H9 (cell line): ENCODE measurements around the gene TRPM2. TPM values are rescaled to one million over a fixed set of nuclear protein-coding genes. Genes with fewer than 3 reads are reported as not detected.

ENCODE experiments used
- DNase-seq: peaks from one replicate; pipeline ENCODE4 v3.0.0-alpha.2; 2017
- H2AFZ ChIP-seq: one replicate; pipeline ENCODE4 v1.6.1; 2013; ENCODE audit warnings: mild to moderate bottlenecking, low read length, control low read depth, moderate library complexity
- H2AK5ac ChIP-seq: 2 replicates; pipeline ENCODE4 v1.6.1; 2013; ENCODE audit warnings: low read length, control low read depth, mixed read lengths; ENCODE audit not compliant: insufficient read length
- H2BK120ac ChIP-seq: one replicate; pipeline ENCODE4 v1.6.1; 2013; ENCODE audit warnings: low read depth, mild to moderate bottlenecking, low read length, control low read depth, inconsistent platforms; ENCODE audit not compliant: poor library complexity, severe bottlenecking
- H2BK12ac ChIP-seq: 2 replicates; pipeline ENCODE4 v1.6.1; 2013; ENCODE audit warnings: low read length, control low read depth, mixed read lengths, low read depth; ENCODE audit not compliant: insufficient read length
- H2BK15ac ChIP-seq: 2 replicates; pipeline ENCODE4 v1.6.1; 2013; ENCODE audit warnings: low read depth, low read length, control low read depth
- H2BK20ac ChIP-seq: one replicate; pipeline ENCODE4 v1.6.1; 2013; ENCODE audit warnings: low read depth, mild to moderate bottlenecking, low read length, control low read depth, inconsistent platforms; ENCODE audit not compliant: poor library complexity, severe bottlenecking
- H2BK5ac ChIP-seq: 2 replicates; pipeline ENCODE4 v1.6.1; 2013; ENCODE audit warnings: low read length, control low read depth, mixed read lengths; ENCODE audit not compliant: insufficient read length
- H3K14ac ChIP-seq: 2 replicates; pipeline ENCODE4 v1.6.1; 2013; ENCODE audit warnings: low read length, control low read depth; ENCODE audit not compliant: insufficient read depth
- H3K18ac ChIP-seq: 2 replicates; pipeline ENCODE4 v1.6.1; 2013; ENCODE audit warnings: low read depth, mild to moderate bottlenecking, mixed read lengths, low read length, control low read depth; ENCODE audit not compliant: insufficient read length
- H3K23ac ChIP-seq: 2 replicates; pipeline ENCODE4 v1.6.1; 2013; ENCODE audit warnings: low read length, control low read depth, mixed read lengths, low read depth; ENCODE audit not compliant: insufficient read length
- H3K23me2 ChIP-seq: 2 replicates; pipeline ENCODE4 v1.6.1; 2013; ENCODE audit warnings: low read depth, mild to moderate bottlenecking, mixed read lengths, low read length, control low read depth; ENCODE audit not compliant: insufficient read length, poor library complexity, severe bottlenecking
- H3K27ac ChIP-seq: 2 replicates; pipeline ENCODE4 v1.5.1; 2013; ENCODE audit warnings: low read length, control low read depth, mixed read lengths, low read depth; ENCODE audit not compliant: insufficient read length
- H3K27me3 ChIP-seq: 2 replicates; pipeline ENCODE4 v1.6.1; 2013; ENCODE audit warnings: low read length, control low read depth, inconsistent platforms; ENCODE audit not compliant: insufficient read depth
- H3K4ac ChIP-seq: 2 replicates; pipeline ENCODE4 v1.6.1; 2013; ENCODE audit warnings: low read depth, mild to moderate bottlenecking, control low read depth, inconsistent platforms, low read length, moderate library complexity
- H3K4me1 ChIP-seq: 2 replicates; pipeline ENCODE4 v1.6.1; 2013; ENCODE audit warnings: low read length, control low read depth, inconsistent platforms; ENCODE audit not compliant: insufficient read depth
- H3K4me2 ChIP-seq: 2 replicates; pipeline ENCODE4 v1.6.1; 2013; ENCODE audit warnings: low read length, control low read depth, mixed read lengths; ENCODE audit not compliant: insufficient read length, insufficient read depth
- H3K56ac ChIP-seq: 2 replicates; pipeline ENCODE4 v1.6.1; 2013; ENCODE audit warnings: low read depth, mild to moderate bottlenecking, mixed read lengths, low read length, control low read depth; ENCODE audit not compliant: insufficient read length
- H3K79me1 ChIP-seq: 2 replicates; pipeline ENCODE4 v1.6.1; 2013; ENCODE audit warnings: low read depth, mild to moderate bottlenecking, moderate library complexity, low read length, control low read depth, inconsistent platforms; ENCODE audit not compliant: insufficient read depth, poor library complexity, severe bottlenecking
- H3K79me2 ChIP-seq: 2 replicates; pipeline ENCODE4 v1.6.1; 2013; ENCODE audit warnings: low read length, control low read depth, inconsistent platforms; ENCODE audit not compliant: insufficient read depth
- H3K9ac ChIP-seq: 2 replicates; pipeline ENCODE4 v1.6.1; 2013; ENCODE audit warnings: low read length, control low read depth, mixed read lengths; ENCODE audit not compliant: insufficient read length; ENCODE audit errors: extremely low read depth
- H3K9me3 ChIP-seq: one replicate; pipeline ENCODE4 v1.6.1; 2013; ENCODE audit warnings: low read depth, low read length, inconsistent platforms; ENCODE audit not compliant: control insufficient read depth
- H3T11ph ChIP-seq: one replicate; pipeline ENCODE4 v1.6.1; 2013; ENCODE audit warnings: mild to moderate bottlenecking, low read length, control low read depth, inconsistent platforms
- H4K20me1 ChIP-seq: one replicate; pipeline ENCODE4 v1.6.1; 2013; ENCODE audit not compliant: control insufficient read depth, insufficient read length, insufficient read depth
- H4K5ac ChIP-seq: 2 replicates; pipeline ENCODE4 v1.6.1; 2013; ENCODE audit warnings: low read depth, mild to moderate bottlenecking, mixed read lengths, low read length, control low read depth; ENCODE audit not compliant: insufficient read length
- H4K8ac ChIP-seq: replicated peaks from 2 replicates; pipeline ENCODE4 v1.6.1; 2013; ENCODE audit warnings: low read length, control low read depth, mixed read lengths, low read depth; ENCODE audit not compliant: insufficient read length
- H4K91ac ChIP-seq: 2 replicates; pipeline ENCODE4 v1.6.1; 2013; ENCODE audit warnings: low read depth, mild to moderate bottlenecking, moderate library complexity, mixed read lengths, low read length, control low read depth; ENCODE audit not compliant: insufficient read length
- H3K27ac Mint-ChIP-seq, 3 experiments: 2 replicates in 2 of 3; 3 replicates in 1 of 3; pipeline ENCODE4 v1.8.0; 2020 to 2021; ENCODE audit warnings: mixed read lengths in 3 of 3, mild to moderate bottlenecking in 1 of 3, moderate library complexity in 1 of 3
- H3K27me3 Mint-ChIP-seq: 2 replicates; pipeline ENCODE4 v1.8.0; 2021; ENCODE audit warnings: low read depth, mild to moderate bottlenecking, moderate library complexity, mixed read lengths
- H3K36me3 Mint-ChIP-seq, 3 experiments: 2 replicates in 2 of 3; 3 replicates in 1 of 3; pipeline ENCODE4 v1.8.0; 2020 to 2021; ENCODE audit warnings: low read depth in 3 of 3, mixed read lengths in 3 of 3; ENCODE audit not compliant: insufficient read depth in 1 of 3
- H3K4me1 Mint-ChIP-seq, 2 experiments: 2 replicates each; pipeline ENCODE4 v1.8.0; 2020; ENCODE audit warnings: mixed read lengths in 2 of 2
- H3K4me3 Mint-ChIP-seq, 2 experiments: 2 replicates in 1 of 2; 3 replicates in 1 of 2; pipeline ENCODE4 v1.8.0; 2020 to 2021; ENCODE audit warnings: mild to moderate bottlenecking in 2 of 2, mixed read lengths in 2 of 2, moderate library complexity in 1 of 2
- H3K9me3 Mint-ChIP-seq, 2 experiments: 2 replicates in 1 of 2; 3 replicates in 1 of 2; pipeline ENCODE4 v1.8.0; 2020; ENCODE audit warnings: mild to moderate bottlenecking in 2 of 2, mixed read lengths in 2 of 2, moderate library complexity in 1 of 2
- CTCF ChIP-seq: fragments of 200-600 bp; sonication (generic); conservative IDR thresholded peaks from 3 replicates; pipeline ENCODE4 v1.8.0; 2021; ENCODE audit warnings: antibody characterized with exemption, mild to moderate bottlenecking
- WGBS: extraction: QIAGEN DNeasy Blood & Tissue Kit; methylation state at CpG from one replicate; pipeline ENCODE4 v1.1.7; 2013; ENCODE audit warnings: missing lambda C conversion rate, low lambda C conversion rate, mixed read lengths; ENCODE audit not compliant: insufficient read length; ENCODE audit errors: extremely low coverage; 5-methylcytosine and 5-hydroxymethylcytosine counted together
- total RNA-seq: library from RNA; stranded (reverse); gene quantifications from 2 replicates; pipeline ENCODE4 v1.2.1, GENCODE V29; 2021

The TRPM2 gene
- total RNA-seq, 1 experiment from 2014 or later: 0.68 TPM

DNA sequence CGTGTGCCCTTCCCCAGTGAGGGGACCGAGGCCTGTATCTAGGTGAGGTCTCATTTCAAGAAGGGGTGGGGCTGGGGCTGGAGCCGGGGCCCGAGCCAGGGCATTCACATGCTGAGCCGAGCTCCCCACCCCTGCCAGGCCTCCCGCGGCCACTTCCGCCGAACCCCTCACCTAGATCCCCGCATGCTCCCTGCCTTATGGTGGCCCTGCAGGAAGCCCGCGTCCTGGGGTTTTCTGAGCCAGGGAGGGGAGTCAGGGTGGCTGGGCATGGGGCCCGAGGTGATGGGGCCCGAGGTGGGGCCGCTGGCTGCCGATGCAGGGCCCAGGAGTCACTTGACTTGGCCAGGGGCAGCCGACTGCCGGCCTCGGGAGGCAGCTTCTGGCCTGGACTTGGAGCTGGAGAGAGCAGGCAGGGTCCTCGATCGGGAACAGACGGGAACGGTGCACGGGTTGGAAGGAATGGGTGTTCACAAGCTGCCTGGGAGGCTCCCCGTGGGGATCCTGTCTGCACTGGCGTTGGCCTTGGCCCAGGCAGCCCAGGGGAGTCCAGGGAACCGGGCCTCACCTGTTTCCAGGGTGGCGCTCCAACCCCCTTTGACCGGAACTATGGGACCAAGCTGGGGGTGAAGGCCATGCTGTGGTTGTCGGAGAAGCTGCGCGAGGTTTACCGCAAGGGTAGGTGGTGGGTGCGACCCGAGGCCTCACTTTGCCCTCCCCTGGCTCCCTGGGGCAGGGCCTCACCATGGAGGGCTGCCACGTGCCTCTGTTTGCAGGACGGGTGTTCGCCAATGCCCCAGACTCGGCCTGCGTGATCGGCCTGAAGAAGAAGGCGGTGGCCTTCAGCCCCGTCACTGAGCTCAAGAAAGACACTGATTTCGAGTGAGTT lies 27.8 kb upstream of the TRPM2 start:
- H3K14ac ChIP-seq: no peak overlapping the region
- no peak for DNase-seq
- no peaks in the 10 kb centered on the region for H3K9me3 ChIP-seq
- no peak overlapping the region for H3K23ac ChIP-seq
- H3K79me1 ChIP-seq: no peaks in the 10 kb centered on the region
- H3K27me3 ChIP-seq: no peaks in the 10 kb centered on the region
- H3K23me2 ChIP-seq: no peaks in the 10 kb centered on the region
- H3K4me1 Mint-ChIP-seq: no peaks in the 10 kb centered on the region
- no peak overlapping the region for H4K5ac ChIP-seq
- no peak overlapping the region for H2AFZ ChIP-seq
- no peak overlapping the region for H3K4me2 ChIP-seq
- no peaks in the 10 kb centered on the region for H4K20me1 ChIP-seq
- H3K36me3 Mint-ChIP-seq: peaks cover 0 to 10% (median 7%) of the 10 kb centered on the region in 3 experiments; a peak in 5 of 7 replicates
- no peak overlapping the region for H2BK15ac ChIP-seq
- H3K18ac ChIP-seq: no peak overlapping the region
- no peak overlapping the region for H4K8ac ChIP-seq
- no peak overlapping the region for H3K9ac ChIP-seq
- no CpG with 5 or more reads among the region's 44 CpGs for WGBS
- no peak overlapping the region; a peak in 1 of 7 replicates for H3K27ac Mint-ChIP-seq
- no peaks in the 10 kb centered on the region for H3K9me3 Mint-ChIP-seq
- H2BK12ac ChIP-seq: no peak overlapping the region
- H3K27me3 Mint-ChIP-seq: no peaks in the 10 kb centered on the region
- no peaks in the 10 kb centered on the region for H3K79me2 ChIP-seq
- H3K56ac ChIP-seq: no peak overlapping the region
- no peak overlapping the region for H2BK120ac ChIP-seq
- no peak overlapping the region for H3K27ac ChIP-seq
- no peaks in the 10 kb centered on the region for H3K4me1 ChIP-seq
- no peak overlapping the region for H3T11ph ChIP-seq
- no peak overlapping the region for H2AK5ac ChIP-seq
- no peak overlapping the region for H2BK5ac ChIP-seq
- no peak overlapping the region; a peak in 1 of 5 replicates for H3K4me3 Mint-ChIP-seq
- no peak overlapping the region for H4K91ac ChIP-seq
- H3K4ac ChIP-seq: no peak overlapping the region
- no peak for TF ChIP-seq CTCF
- no peak overlapping the region for H2BK20ac ChIP-seq
